Liver (tissue), 9 donors: ENCODE results near the gene RCL1. TPM values are rescaled to one million over a fixed set of nuclear protein-coding genes. Genes with fewer than 3 reads are reported as not detected.

Experiments
- DNase-seq: peaks from one replicate; pipeline ENCODE4 v3.0.0-alpha.2; 2017; ENCODE audit warnings: low spot score
- H3K27ac ChIP-seq, 2 donors: one replicate each; pipeline ENCODE4 v1.7.0; 2013; ENCODE audit warnings: inconsistent platforms in 2 of 2, low read length in 2 of 2, control low read depth in 1 of 2, low read depth in 1 of 2, mild to moderate bottlenecking in 1 of 2
- H3K27me3 ChIP-seq, 4 donors: one replicate each; pipeline versions ENCODE4 v1.6.1 to v1.7.0; 2013; ENCODE audit warnings: low read length in 3 of 4, inconsistent platforms in 1 of 4, mild to moderate bottlenecking in 1 of 4, moderate library complexity in 1 of 4; ENCODE audit not compliant: control insufficient read depth in 4 of 4, insufficient read depth in 4 of 4
- H3K36me3 ChIP-seq, 4 donors: one replicate each; pipeline versions ENCODE4 v1.6.1 to v1.7.0; 2013; ENCODE audit warnings: low read length in 3 of 4, mild to moderate bottlenecking in 3 of 4, low read depth in 1 of 4, moderate library complexity in 1 of 4; ENCODE audit not compliant: control insufficient read depth in 4 of 4, insufficient read depth in 3 of 4
- H3K4me1 ChIP-seq, 4 donors: one replicate each; pipeline versions ENCODE4 v1.6.1 to v1.7.0; 2013; ENCODE audit warnings: low read length in 3 of 4, mild to moderate bottlenecking in 3 of 4, moderate library complexity in 1 of 4; ENCODE audit not compliant: control insufficient read depth in 4 of 4, insufficient read depth in 4 of 4
- H3K4me3 ChIP-seq, 3 donors: one replicate each; pipeline versions ENCODE4 v1.6.1 to v1.7.0; 2013; ENCODE audit warnings: low read length in 3 of 3, control low read depth in 1 of 3, low read depth in 1 of 3, mild to moderate bottlenecking in 1 of 3
- H3K9ac ChIP-seq, 2 donors: one replicate each; pipeline ENCODE4 v1.7.0; 2013; ENCODE audit warnings: low read length in 2 of 2, mild to moderate bottlenecking in 2 of 2, moderate library complexity in 2 of 2, control low read depth in 1 of 2, low read depth in 1 of 2
- H3K9me3 ChIP-seq, 4 donors: one replicate each; pipeline versions ENCODE4 v1.6.1 to v1.7.0; 2013; ENCODE audit warnings: low read length in 3 of 4; ENCODE audit not compliant: control insufficient read depth in 4 of 4
- EGR1 ChIP-seq, 2 donors: IDR thresholded peaks; 2 replicates each; pipeline ENCODE4 v1.6.1; 2016 to 2018; ENCODE audit warnings: antibody characterized with exemption in 2 of 2, low read depth in 2 of 2
- FOXA1 ChIP-seq: IDR thresholded peaks from 2 replicates; pipeline ENCODE4 v1.6.1; 2016; ENCODE audit warnings: antibody characterized with exemption
- FOXA2 ChIP-seq: IDR thresholded peaks from 2 replicates; pipeline ENCODE4 v1.6.1; 2016; ENCODE audit warnings: antibody characterized with exemption
- GABPA ChIP-seq, 2 donors: IDR thresholded peaks in 1 of 2; conservative IDR thresholded peaks in 1 of 2; 2 replicates each; pipeline ENCODE4 v1.6.1; 2016; ENCODE audit warnings: antibody characterized with exemption in 2 of 2, mild to moderate bottlenecking in 1 of 2, moderate library complexity in 1 of 2
- HNF4A ChIP-seq, 2 donors: conservative IDR thresholded peaks; 2 replicates each; pipeline ENCODE4 v1.6.1; 2016; ENCODE audit warnings: antibody characterized with exemption in 2 of 2, mild to moderate bottlenecking in 2 of 2
- JUND ChIP-seq, 2 donors: IDR thresholded peaks; 2 replicates each; pipeline ENCODE4 v1.6.1; 2016; ENCODE audit warnings: antibody characterized with exemption in 2 of 2
- NR2F2 ChIP-seq: IDR thresholded peaks from 2 replicates; pipeline ENCODE4 v1.6.1; 2016; ENCODE audit warnings: antibody characterized with exemption
- RAD21 ChIP-seq, 2 donors: IDR thresholded peaks; 2 replicates each; pipeline ENCODE4 v1.6.1; 2016; ENCODE audit warnings: antibody characterized with exemption in 2 of 2, mild to moderate bottlenecking in 2 of 2
- RXRA ChIP-seq, 2 donors: IDR thresholded peaks; 2 replicates each; pipeline ENCODE4 v1.6.1; 2017 to 2018; ENCODE audit warnings: antibody characterized with exemption in 2 of 2, mild to moderate bottlenecking in 1 of 2
- SP1 ChIP-seq: IDR thresholded peaks from 2 replicates; pipeline ENCODE4 v1.6.1; 2018; ENCODE audit warnings: antibody characterized with exemption, mild to moderate bottlenecking
- TAF1 ChIP-seq: conservative IDR thresholded peaks from 2 replicates; pipeline ENCODE4 v1.6.1; 2016; ENCODE audit warnings: antibody characterized with exemption, mild to moderate bottlenecking
- YY1 ChIP-seq: IDR thresholded peaks from 2 replicates; pipeline ENCODE4 v1.6.1; 2016; ENCODE audit warnings: antibody characterized with exemption, mild to moderate bottlenecking
- WGBS: extraction: QIAGEN DNeasy Blood & Tissue Kit; methylation state at CpG from one replicate; pipeline ENCODE4 v1.1.7; 2013; 5-methylcytosine and 5-hydroxymethylcytosine counted together
- polyA plus RNA-seq, 2 donors: library from polyadenylated mRNA; stranded (reverse) in 1 of 2; unstranded in 1 of 2; fragments of 200-250 nt in 1 of 2; fragments of >200 nt in 1 of 2; fragmentation: Nextera tagmentation in 1 of 2; extraction: Ambion mirVana in 1 of 2; gene quantifications; one replicate each; pipeline versions ENCODE4 v1.2.1 to v1.2.3, GENCODE V29; 2013 to 2015
- total RNA-seq, 2 donors: library from RNA; depleted of rRNA; stranded (reverse); fragments of >200 nt; gene quantifications; one replicate each; pipeline ENCODE4 v1.2.3, GENCODE V29; 2014
- TF ChIP-seq, protein P1 (sequence below): IDR thresholded peaks from 2 replicates; pipeline ENCODE4 v1.6.1; 2016; ENCODE audit warnings: antibody characterized with exemption, mild to moderate bottlenecking
- TF ChIP-seq, protein P2 (sequence below): IDR thresholded peaks from 2 replicates; pipeline ENCODE4 v1.6.1; 2016; ENCODE audit warnings: antibody characterized with exemption
- TF ChIP-seq, protein P3 (sequence below): fragments of 150-350 bp; IDR thresholded peaks from 2 replicates; pipeline ENCODE4 v1.5.1; 2017; ENCODE audit warnings: improper control_type of control experiment, low read depth, low read length; ENCODE audit not compliant: missing input control
- donor health status: healthy.
- donor health status: healthy.
- donor health status: healthy.
- donor health status: healthy.
- donor health status: healthy.

Gene RCL1
- total and polyA plus RNA-seq, 4 donors = 52.2 to 121 (median 86.8) TPM

DNA sequence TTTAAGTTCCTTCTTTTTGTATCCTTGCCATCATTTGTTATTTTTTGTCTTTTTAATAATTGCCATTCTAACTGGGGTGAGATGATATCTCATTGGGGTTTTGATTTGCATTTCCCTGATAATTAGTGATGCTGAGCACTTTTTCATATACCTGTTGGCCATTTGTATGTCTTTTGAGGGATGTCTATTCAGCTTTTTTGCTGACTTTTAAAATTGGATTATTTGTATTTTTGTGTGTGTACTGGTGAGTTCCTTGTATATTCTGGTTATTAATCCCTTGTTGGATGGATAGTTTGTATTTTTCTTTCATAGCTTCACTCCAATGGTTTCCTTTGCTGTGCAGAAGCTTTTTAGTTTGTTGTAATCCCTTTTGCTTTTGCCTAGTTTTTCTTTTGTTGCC is 19.1 kb downstream of the RCL1 start:
- Histone ChIP-seq H3K27ac (no peak overlapping the region), H3K36me3 (no peaks in the 10 kb centered on the region), H3K4me1 (peaks cover 0 to 13% (median 4%) of the 10 kb centered on the region in 4 donors), H3K9me3 (no peaks in the 10 kb centered on the region), H3K27me3 (no peaks in the 10 kb centered on the region), H3K4me3 (no peak overlapping the region), H3K9ac (no peak overlapping the region)
- TF ChIP-seq JUND (IDR thresholded peaks at IDR 0.05) = no peak
- TF ChIP-seq FOXA1 = no peak
- no peak for TF ChIP-seq HNF4A (conservative IDR thresholded peaks at IDR 0.05)
- no peak for TF ChIP-seq EGR1 (IDR thresholded peaks at IDR 0.05; ENCODE audit: low read depth in 2 of 2)
- TF ChIP-seq FOXA2 = no peak
- TF ChIP-seq, protein P1, sequence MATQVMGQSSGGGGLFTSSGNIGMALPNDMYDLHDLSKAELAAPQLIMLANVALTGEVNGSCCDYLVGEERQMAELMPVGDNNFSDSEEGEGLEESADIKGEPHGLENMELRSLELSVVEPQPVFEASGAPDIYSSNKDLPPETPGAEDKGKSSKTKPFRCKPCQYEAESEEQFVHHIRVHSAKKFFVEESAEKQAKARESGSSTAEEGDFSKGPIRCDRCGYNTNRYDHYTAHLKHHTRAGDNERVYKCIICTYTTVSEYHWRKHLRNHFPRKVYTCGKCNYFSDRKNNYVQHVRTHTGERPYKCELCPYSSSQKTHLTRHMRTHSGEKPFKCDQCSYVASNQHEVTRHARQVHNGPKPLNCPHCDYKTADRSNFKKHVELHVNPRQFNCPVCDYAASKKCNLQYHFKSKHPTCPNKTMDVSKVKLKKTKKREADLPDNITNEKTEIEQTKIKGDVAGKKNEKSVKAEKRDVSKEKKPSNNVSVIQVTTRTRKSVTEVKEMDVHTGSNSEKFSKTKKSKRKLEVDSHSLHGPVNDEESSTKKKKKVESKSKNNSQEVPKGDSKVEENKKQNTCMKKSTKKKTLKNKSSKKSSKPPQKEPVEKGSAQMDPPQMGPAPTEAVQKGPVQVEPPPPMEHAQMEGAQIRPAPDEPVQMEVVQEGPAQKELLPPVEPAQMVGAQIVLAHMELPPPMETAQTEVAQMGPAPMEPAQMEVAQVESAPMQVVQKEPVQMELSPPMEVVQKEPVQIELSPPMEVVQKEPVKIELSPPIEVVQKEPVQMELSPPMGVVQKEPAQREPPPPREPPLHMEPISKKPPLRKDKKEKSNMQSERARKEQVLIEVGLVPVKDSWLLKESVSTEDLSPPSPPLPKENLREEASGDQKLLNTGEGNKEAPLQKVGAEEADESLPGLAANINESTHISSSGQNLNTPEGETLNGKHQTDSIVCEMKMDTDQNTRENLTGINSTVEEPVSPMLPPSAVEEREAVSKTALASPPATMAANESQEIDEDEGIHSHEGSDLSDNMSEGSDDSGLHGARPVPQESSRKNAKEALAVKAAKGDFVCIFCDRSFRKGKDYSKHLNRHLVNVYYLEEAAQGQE = no peak
- TF ChIP-seq, protein P2, sequence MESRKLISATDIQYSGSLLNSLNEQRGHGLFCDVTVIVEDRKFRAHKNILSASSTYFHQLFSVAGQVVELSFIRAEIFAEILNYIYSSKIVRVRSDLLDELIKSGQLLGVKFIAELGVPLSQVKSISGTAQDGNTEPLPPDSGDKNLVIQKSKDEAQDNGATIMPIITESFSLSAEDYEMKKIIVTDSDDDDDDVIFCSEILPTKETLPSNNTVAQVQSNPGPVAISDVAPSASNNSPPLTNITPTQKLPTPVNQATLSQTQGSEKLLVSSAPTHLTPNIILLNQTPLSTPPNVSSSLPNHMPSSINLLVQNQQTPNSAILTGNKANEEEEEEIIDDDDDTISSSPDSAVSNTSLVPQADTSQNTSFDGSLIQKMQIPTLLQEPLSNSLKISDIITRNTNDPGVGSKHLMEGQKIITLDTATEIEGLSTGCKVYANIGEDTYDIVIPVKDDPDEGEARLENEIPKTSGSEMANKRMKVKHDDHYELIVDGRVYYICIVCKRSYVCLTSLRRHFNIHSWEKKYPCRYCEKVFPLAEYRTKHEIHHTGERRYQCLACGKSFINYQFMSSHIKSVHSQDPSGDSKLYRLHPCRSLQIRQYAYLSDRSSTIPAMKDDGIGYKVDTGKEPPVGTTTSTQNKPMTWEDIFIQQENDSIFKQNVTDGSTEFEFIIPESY = no peak
- no peak for TF ChIP-seq RAD21 (IDR thresholded peaks at IDR 0.05)
- no peak for TF ChIP-seq TAF1
- no peak for TF ChIP-seq RXRA (IDR thresholded peaks at IDR 0.05)
- TF ChIP-seq, protein P3, sequence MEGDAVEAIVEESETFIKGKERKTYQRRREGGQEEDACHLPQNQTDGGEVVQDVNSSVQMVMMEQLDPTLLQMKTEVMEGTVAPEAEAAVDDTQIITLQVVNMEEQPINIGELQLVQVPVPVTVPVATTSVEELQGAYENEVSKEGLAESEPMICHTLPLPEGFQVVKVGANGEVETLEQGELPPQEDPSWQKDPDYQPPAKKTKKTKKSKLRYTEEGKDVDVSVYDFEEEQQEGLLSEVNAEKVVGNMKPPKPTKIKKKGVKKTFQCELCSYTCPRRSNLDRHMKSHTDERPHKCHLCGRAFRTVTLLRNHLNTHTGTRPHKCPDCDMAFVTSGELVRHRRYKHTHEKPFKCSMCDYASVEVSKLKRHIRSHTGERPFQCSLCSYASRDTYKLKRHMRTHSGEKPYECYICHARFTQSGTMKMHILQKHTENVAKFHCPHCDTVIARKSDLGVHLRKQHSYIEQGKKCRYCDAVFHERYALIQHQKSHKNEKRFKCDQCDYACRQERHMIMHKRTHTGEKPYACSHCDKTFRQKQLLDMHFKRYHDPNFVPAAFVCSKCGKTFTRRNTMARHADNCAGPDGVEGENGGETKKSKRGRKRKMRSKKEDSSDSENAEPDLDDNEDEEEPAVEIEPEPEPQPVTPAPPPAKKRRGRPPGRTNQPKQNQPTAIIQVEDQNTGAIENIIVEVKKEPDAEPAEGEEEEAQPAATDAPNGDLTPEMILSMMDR = no peak
- DNase-seq = no peak

DNA sequence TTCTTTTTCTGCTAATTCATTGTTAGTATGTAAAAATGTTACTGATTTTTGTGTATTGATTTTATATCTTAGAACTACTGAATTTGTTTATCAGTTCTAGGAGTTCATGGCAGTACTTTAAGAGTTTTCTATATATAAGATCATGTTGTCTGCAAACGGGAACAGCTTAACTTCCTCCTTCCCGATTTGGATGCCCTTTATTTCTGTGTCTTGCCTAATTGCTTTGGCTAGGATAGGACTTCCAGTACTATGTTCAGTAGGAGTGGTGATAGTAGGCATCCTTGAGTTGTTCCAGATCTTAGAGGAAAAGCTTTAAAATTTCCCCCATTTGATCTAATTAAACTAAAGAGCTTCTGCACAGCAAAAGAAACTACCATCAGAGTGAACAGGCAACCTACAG is 20.1 kb downstream of the RCL1 start:
- no peak for DNase-seq
- Histone ChIP-seq H3K4me3 (no peak overlapping the region), H3K27ac (no peak overlapping the region), H3K4me1 (peaks cover 0 to 13% (median 4%) of the 10 kb centered on the region in 4 donors), H3K9ac (no peak overlapping the region), H3K36me3 (no peaks in the 10 kb centered on the region), H3K9me3 (no peaks in the 10 kb centered on the region), H3K27me3 (no peaks in the 10 kb centered on the region)
- WGBS = 66% methylated on average over 2 of the region's 2 CpGs
- TF ChIP-seq YY1 (no peak), JUND (IDR thresholded peaks at IDR 0.05) (no peak), NR2F2 (no peak), FOXA1 (no peak), SP1 (no peak), GABPA (IDR thresholded peaks at IDR 0.05 in 1 of 2, conservative IDR thresholded peaks at IDR 0.05 in 1 of 2) (no peak), EGR1 (IDR thresholded peaks at IDR 0.05; ENCODE audit: low read depth in 2 of 2) (no peak)
